Lower lobe of right lung (tissue), 2 donors: ENCODE data around the gene PPARA. TPM values are rescaled to one million over a fixed set of nuclear protein-coding genes. Genes with fewer than 3 reads are reported as not detected.

Source experiments
- ATAC-seq, 2 donors: fragments of 200-7000 bp; cut with Tn5 transposase; one replicate each; pipeline ENCODE4 v1.9.1; 2020 to 2022; ENCODE audit warnings: mild to moderate bottlenecking in 2 of 2, moderate library complexity in 2 of 2
- DNase-seq: peaks from one replicate; pipeline ENCODE4 v3.0.0-alpha.2; 2020
- H3K27ac ChIP-seq: fragments of 200-600 bp; one replicate; pipeline ENCODE4 v1.8.0; 2022
- H3K27me3 ChIP-seq: fragments of 200-600 bp; one replicate; pipeline ENCODE4 v1.8.0; 2022; ENCODE audit warnings: low read depth
- H3K36me3 ChIP-seq: fragments of 200-600 bp; one replicate; pipeline ENCODE4 v1.8.0; 2022; ENCODE audit warnings: mild to moderate bottlenecking
- H3K4me1 ChIP-seq: fragments of 200-600 bp; one replicate; pipeline ENCODE4 v1.8.0; 2022
- H3K4me3 ChIP-seq: fragments of 200-600 bp; one replicate; pipeline ENCODE4 v1.8.0; 2022; ENCODE audit warnings: mild to moderate bottlenecking
- H3K9me3 ChIP-seq: fragments of 200-600 bp; one replicate; pipeline ENCODE4 v1.8.0; 2022
- CTCF ChIP-seq: fragments of 200-600 bp; IDR thresholded peaks from one replicate; pipeline ENCODE4 v1.8.0; 2022; ENCODE audit warnings: antibody characterized with exemption, mild to moderate bottlenecking
- intact Hi-C: fragments of 100-400 bp; cut with DNase I; formaldehyde crosslinking; loops from one replicate; pipeline ENCODE4 v1.11.0; 2022
- total RNA-seq: library from RNA; stranded (reverse); fragmentation: NEBNext Ultra II Directional; extraction: Animal tissue kit (Norgen Biotek cat#: 25700); gene quantifications from one replicate; pipeline ENCODE4 v1.2.1, GENCODE V29; 2021
- donor health status: DM: no; HTN: yes; CAD: no; lungs with severe emphysema.

The PPARA gene
- total RNA-seq, 1 donor from 2014 or later = 20.5 TPM

GRCh38 chr22:46125816-46126765 is 24.2 kb upstream of the PPARA start:
- H3K4me1 ChIP-seq = peaks cover 14% of the 10 kb centered on the region
- no peaks in the 10 kb centered on the region for H3K36me3 ChIP-seq
- H3K27me3 ChIP-seq = no peaks in the 10 kb centered on the region
- DNase-seq (no peak), ATAC-seq (no peak)
- TF ChIP-seq CTCF = no peak
- no peak overlapping the region for H3K4me3 ChIP-seq
- H3K27ac ChIP-seq = no peak overlapping the region
- H3K9me3 ChIP-seq = no peaks in the 10 kb centered on the region
- intact Hi-C loops = no loop called here

GRCh38 chr22:46126853-46127385 is 23.4 kb upstream of the PPARA start:
- no peaks in the 10 kb centered on the region for H3K9me3 ChIP-seq
- no peak for DNase-seq
- no peak overlapping the region for H3K4me3 ChIP-seq
- peaks cover 14% of the 10 kb centered on the region for H3K4me1 ChIP-seq
- H3K27ac ChIP-seq = no peak overlapping the region
- TF ChIP-seq CTCF = no peak
- H3K27me3 ChIP-seq = no peaks in the 10 kb centered on the region
- intact Hi-C loops = no loop called here
- no peak for ATAC-seq
- no peaks in the 10 kb centered on the region for H3K36me3 ChIP-seq

- H3K4me3 ChIP-seq = no peak overlapping the region
- DNase-seq (no peak), ATAC-seq (no peak)
- H3K27ac ChIP-seq = no peak overlapping the region
- TF ChIP-seq CTCF = no peak
- no peaks in the 10 kb centered on the region for H3K36me3 ChIP-seq
- intact Hi-C loops = no loop called here
- H3K27me3 ChIP-seq = no peaks in the 10 kb centered on the region
- peaks cover 14% of the 10 kb centered on the region for H3K4me1 ChIP-seq
- no peaks in the 10 kb centered on the region for H3K9me3 ChIP-seq
Measured at GRCh38 chr22:46127556-46127955, 22.8 kb upstream of the PPARA start.

- H3K9me3 ChIP-seq = no peaks in the 10 kb centered on the region
- intact Hi-C loops = no loop called here
- ATAC-seq = no peak
- no peaks in the 10 kb centered on the region for H3K36me3 ChIP-seq
- no peaks in the 10 kb centered on the region for H3K27me3 ChIP-seq
- H3K4me3 ChIP-seq = no peak overlapping the region
- no peak for DNase-seq
- TF ChIP-seq CTCF = no peak
- peaks cover 14% of the 10 kb centered on the region for H3K4me1 ChIP-seq
- H3K27ac ChIP-seq = no peak overlapping the region
Measured at GRCh38 chr22:46128606-46129005, 21.7 kb upstream of the PPARA start.

- Histone ChIP-seq H3K4me3 (peak overlapping the region; percentile 34), H3K4me1 (peaks cover 14% of the 10 kb centered on the region), H3K27me3 (no peaks in the 10 kb centered on the region), H3K27ac (peak overlapping the region; percentile 77), H3K9me3 (no peaks in the 10 kb centered on the region), H3K36me3 (no peaks in the 10 kb centered on the region)
- intact Hi-C loops = no loop called here
- TF ChIP-seq CTCF = no peak
- ATAC-seq (peak; percentile 64 to 80), DNase-seq (peak; percentile 83)
Measured at GRCh38 chr22:46129390-46130041, 20.8 kb upstream of the PPARA start.
